ENCODE measurements around the gene DCTN5. TPM values are rescaled to one million over a fixed set of nuclear protein-coding genes. Genes with fewer than 3 reads are reported as not detected.

Gene DCTN5
- total and polyA plus RNA-seq, 2 of the 13 experiments (the other 11 are each of a cell fraction or from before 2014, with no cell fraction given): 105 to 207 TPM

DNA sequence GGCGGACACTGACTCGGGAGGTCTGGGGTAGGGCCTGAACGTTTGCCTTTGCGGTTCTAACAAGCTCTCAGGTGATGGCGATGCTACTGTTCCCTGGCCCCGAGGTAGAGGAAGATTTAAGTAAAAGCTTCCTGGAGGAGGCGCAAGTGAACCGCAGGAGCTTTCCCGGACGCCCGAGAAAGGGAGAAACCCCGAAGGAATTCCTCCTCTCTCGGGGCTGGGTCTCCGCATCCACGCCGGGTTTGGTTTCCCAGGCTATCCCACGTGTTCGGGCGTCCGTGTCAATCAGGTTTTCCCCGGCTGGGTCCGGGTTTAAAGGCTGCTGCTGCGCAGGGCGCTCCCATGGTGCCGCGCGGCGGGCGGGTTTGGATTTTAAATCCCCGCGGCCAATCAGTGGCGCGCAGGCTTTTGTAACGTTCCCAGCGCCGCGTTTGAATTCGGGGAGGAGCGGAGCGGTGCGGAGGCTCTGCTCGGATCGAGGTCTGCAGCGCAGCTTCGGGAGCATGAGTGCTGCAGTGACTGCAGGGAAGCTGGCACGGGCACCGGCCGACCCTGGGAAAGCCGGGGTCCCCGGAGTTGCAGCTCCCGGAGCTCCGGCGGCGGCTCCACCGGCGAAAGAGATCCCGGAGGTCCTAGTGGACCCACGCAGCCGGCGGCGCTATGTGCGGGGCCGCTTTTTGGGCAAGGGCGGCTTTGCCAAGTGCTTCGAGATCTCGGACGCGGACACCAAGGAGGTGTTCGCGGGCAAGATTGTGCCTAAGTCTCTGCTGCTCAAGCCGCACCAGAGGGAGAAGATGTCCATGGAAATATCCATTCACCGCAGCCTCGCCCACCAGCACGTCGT lies 37.4 kb downstream of the DCTN5 start, which contains the start of gene PLK1 (continued):
- TF ChIP-seq, protein P1, sequence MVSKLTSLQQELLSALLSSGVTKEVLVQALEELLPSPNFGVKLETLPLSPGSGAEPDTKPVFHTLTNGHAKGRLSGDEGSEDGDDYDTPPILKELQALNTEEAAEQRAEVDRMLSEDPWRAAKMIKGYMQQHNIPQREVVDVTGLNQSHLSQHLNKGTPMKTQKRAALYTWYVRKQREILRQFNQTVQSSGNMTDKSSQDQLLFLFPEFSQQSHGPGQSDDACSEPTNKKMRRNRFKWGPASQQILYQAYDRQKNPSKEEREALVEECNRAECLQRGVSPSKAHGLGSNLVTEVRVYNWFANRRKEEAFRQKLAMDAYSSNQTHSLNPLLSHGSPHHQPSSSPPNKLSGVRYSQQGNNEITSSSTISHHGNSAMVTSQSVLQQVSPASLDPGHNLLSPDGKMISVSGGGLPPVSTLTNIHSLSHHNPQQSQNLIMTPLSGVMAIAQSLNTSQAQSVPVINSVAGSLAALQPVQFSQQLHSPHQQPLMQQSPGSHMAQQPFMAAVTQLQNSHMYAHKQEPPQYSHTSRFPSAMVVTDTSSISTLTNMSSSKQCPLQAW (CRISPR knock-in tag; IDR thresholded peaks at IDR 0.05): peak; percentile 65
- TF ChIP-seq, protein P2, sequence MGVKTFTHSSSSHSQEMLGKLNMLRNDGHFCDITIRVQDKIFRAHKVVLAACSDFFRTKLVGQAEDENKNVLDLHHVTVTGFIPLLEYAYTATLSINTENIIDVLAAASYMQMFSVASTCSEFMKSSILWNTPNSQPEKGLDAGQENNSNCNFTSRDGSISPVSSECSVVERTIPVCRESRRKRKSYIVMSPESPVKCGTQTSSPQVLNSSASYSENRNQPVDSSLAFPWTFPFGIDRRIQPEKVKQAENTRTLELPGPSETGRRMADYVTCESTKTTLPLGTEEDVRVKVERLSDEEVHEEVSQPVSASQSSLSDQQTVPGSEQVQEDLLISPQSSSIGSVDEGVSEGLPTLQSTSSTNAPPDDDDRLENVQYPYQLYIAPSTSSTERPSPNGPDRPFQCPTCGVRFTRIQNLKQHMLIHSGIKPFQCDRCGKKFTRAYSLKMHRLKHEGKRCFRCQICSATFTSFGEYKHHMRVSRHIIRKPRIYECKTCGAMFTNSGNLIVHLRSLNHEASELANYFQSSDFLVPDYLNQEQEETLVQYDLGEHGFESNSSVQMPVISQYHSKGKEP (CRISPR knock-in tag; IDR thresholded peaks at IDR 0.05): peak; percentile 76; the same call in 1 of the 2 replicates
- TF ChIP-seq ZNF605 (CRISPR knock-in tag; IDR thresholded peaks at IDR 0.05) (peak; percentile 96), SAP130 (CRISPR knock-in tag; IDR thresholded peaks at IDR 0.05; ENCODE audit: low read depth) (peak; percentile 100), ZNF781 (CRISPR knock-in tag; IDR thresholded peaks at IDR 0.05; ENCODE audit: borderline replicate concordance, not compliant biosample characterization) (peak; percentile 56), EHMT2 (IDR thresholded peaks at IDR 0.05; ENCODE audit: borderline replicate concordance, low read depth, low read length) (no peak), HMGA1 (CRISPR knock-in tag; conservative IDR thresholded peaks at IDR 0.05) (no peak), ZSCAN9 (CRISPR knock-in tag; IDR thresholded peaks at IDR 0.05; ENCODE audit: borderline replicate concordance) (peak; percentile 92; the same call in 1 of the 2 replicates), ZNF788 (CRISPR knock-in tag; IDR thresholded peaks at IDR 0.05; ENCODE audit: borderline replicate concordance) (no peak; the same call in 1 of the 2 replicates), ZNF253 (CRISPR knock-in tag; IDR thresholded peaks at IDR 0.05; ENCODE audit: borderline replicate concordance) (peak; percentile 100), ZFAT (CRISPR knock-in tag; conservative IDR thresholded peaks at IDR 0.05) (0 out of 2 replicates have a peak, but pooled peaks have one; percentile 75), ZNF431 (CRISPR knock-in tag; IDR thresholded peaks at IDR 0.05; ENCODE audit: borderline replicate concordance, low read depth) (peak; percentile 97), REPIN1 (CRISPR knock-in tag; IDR thresholded peaks at IDR 0.05; ENCODE audit: borderline replicate concordance, low read depth) (peak; percentile 100)
- TF ChIP-seq, protein P3, sequence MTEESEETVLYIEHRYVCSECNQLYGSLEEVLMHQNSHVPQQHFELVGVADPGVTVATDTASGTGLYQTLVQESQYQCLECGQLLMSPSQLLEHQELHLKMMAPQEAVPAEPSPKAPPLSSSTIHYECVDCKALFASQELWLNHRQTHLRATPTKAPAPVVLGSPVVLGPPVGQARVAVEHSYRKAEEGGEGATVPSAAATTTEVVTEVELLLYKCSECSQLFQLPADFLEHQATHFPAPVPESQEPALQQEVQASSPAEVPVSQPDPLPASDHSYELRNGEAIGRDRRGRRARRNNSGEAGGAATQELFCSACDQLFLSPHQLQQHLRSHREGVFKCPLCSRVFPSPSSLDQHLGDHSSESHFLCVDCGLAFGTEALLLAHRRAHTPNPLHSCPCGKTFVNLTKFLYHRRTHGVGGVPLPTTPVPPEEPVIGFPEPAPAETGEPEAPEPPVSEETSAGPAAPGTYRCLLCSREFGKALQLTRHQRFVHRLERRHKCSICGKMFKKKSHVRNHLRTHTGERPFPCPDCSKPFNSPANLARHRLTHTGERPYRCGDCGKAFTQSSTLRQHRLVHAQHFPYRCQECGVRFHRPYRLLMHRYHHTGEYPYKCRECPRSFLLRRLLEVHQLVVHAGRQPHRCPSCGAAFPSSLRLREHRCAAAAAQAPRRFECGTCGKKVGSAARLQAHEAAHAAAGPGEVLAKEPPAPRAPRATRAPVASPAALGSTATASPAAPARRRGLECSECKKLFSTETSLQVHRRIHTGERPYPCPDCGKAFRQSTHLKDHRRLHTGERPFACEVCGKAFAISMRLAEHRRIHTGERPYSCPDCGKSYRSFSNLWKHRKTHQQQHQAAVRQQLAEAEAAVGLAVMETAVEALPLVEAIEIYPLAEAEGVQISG (CRISPR knock-in tag; IDR thresholded peaks at IDR 0.05): peak; percentile 94
- TF ChIP-seq, protein P4, sequence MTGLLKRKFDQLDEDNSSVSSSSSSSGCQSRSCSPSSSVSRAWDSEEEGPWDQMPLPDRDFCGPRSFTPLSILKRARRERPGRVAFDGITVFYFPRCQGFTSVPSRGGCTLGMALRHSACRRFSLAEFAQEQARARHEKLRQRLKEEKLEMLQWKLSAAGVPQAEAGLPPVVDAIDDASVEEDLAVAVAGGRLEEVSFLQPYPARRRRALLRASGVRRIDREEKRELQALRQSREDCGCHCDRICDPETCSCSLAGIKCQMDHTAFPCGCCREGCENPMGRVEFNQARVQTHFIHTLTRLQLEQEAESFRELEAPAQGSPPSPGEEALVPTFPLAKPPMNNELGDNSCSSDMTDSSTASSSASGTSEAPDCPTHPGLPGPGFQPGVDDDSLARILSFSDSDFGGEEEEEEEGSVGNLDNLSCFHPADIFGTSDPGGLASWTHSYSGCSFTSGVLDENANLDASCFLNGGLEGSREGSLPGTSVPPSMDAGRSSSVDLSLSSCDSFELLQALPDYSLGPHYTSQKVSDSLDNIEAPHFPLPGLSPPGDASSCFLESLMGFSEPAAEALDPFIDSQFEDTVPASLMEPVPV (CRISPR knock-in tag; IDR thresholded peaks at IDR 0.05): peak; percentile 100
- TF ChIP-seq, protein P5, sequence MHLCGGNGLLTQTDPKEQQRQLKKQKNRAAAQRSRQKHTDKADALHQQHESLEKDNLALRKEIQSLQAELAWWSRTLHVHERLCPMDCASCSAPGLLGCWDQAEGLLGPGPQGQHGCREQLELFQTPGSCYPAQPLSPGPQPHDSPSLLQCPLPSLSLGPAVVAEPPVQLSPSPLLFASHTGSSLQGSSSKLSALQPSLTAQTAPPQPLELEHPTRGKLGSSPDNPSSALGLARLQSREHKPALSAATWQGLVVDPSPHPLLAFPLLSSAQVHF (CRISPR knock-in tag; IDR thresholded peaks at IDR 0.05): peak; percentile 100
